Progenitor cell of endocrine pancreas (in vitro differentiated cells): ENCODE data around the gene PRPSAP2. TPM values are rescaled to one million over a fixed set of nuclear protein-coding genes. Genes with fewer than 3 reads are reported as not detected.

Source experiments
- DNase-seq: peaks from one replicate; pipeline ENCODE4 v3.0.0; 2021; ENCODE audit warnings: low spot score; ENCODE audit not compliant: unreplicated experiment
- H3K27ac Mint-ChIP-seq: 2 replicates; pipeline ENCODE4 v1.8.0; 2021; ENCODE audit warnings: mild to moderate bottlenecking, moderate library complexity, mixed read lengths
- H3K27me3 Mint-ChIP-seq: 2 replicates; pipeline ENCODE4 v1.8.0; 2021; ENCODE audit warnings: mixed read lengths
- H3K36me3 Mint-ChIP-seq: 2 replicates; pipeline ENCODE4 v1.8.0; 2022; ENCODE audit warnings: mixed read lengths; ENCODE audit not compliant: insufficient read depth
- H3K4me1 Mint-ChIP-seq: 2 replicates; pipeline ENCODE4 v1.8.0; 2021; ENCODE audit warnings: low read depth, mixed read lengths
- H3K4me3 Mint-ChIP-seq: 2 replicates; pipeline ENCODE4 v1.8.0; 2021; ENCODE audit warnings: low read depth, mild to moderate bottlenecking, moderate library complexity, mixed read lengths
- H3K9me3 Mint-ChIP-seq: 2 replicates; pipeline ENCODE4 v1.8.0; 2021; ENCODE audit warnings: low read depth, mixed read lengths
- total RNA-seq: library from RNA; stranded (reverse); gene quantifications from 2 replicates; pipeline ENCODE4 v1.2.1, GENCODE V29; 2021
- TF ChIP-seq, protein P1 (sequence below): fragments of 200-600 bp; sonication (generic); IDR thresholded peaks from one replicate; pipeline ENCODE4 v1.5.0; 2021; ENCODE audit warnings: antibody characterized with exemption, mild to moderate bottlenecking; ENCODE audit not compliant: unreplicated experiment

Gene PRPSAP2
- total RNA-seq, 1 donor from 2014 or later = 66.9 TPM

DNA sequence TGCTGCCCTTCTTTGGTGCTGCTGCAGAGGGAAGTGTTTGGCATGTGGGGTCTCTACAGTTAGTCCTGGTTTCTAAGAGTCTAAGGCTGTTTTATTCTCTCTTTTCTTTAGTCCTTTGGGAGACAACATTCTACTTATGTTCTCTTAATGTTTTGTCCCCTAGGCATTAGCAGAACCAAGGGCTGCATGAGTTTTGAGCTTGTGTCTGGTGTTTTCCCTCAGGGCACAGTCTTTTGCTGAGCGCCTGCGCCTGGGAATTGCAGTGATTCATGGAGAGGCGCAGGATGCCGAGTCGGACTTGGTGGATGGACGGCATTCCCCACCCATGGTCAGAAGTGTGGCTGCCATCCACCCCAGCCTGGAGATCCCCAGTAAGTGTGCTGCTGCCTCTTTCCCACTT lies 53.0 kb downstream of the PRPSAP2 start:
- Mint-ChIP-seq H3K36me3 (peaks cover 38% of the 10 kb centered on the region), H3K9me3 (peaks cover 3% of the 10 kb centered on the region), H3K4me3 (no peak overlapping the region), H3K4me1 (no peaks in the 10 kb centered on the region), H3K27me3 (no peaks in the 10 kb centered on the region), H3K27ac (peak overlapping the region; percentile 41)
- no peak for DNase-seq
- TF ChIP-seq, protein P1, sequence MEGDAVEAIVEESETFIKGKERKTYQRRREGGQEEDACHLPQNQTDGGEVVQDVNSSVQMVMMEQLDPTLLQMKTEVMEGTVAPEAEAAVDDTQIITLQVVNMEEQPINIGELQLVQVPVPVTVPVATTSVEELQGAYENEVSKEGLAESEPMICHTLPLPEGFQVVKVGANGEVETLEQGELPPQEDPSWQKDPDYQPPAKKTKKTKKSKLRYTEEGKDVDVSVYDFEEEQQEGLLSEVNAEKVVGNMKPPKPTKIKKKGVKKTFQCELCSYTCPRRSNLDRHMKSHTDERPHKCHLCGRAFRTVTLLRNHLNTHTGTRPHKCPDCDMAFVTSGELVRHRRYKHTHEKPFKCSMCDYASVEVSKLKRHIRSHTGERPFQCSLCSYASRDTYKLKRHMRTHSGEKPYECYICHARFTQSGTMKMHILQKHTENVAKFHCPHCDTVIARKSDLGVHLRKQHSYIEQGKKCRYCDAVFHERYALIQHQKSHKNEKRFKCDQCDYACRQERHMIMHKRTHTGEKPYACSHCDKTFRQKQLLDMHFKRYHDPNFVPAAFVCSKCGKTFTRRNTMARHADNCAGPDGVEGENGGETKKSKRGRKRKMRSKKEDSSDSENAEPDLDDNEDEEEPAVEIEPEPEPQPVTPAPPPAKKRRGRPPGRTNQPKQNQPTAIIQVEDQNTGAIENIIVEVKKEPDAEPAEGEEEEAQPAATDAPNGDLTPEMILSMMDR = no peak

DNA sequence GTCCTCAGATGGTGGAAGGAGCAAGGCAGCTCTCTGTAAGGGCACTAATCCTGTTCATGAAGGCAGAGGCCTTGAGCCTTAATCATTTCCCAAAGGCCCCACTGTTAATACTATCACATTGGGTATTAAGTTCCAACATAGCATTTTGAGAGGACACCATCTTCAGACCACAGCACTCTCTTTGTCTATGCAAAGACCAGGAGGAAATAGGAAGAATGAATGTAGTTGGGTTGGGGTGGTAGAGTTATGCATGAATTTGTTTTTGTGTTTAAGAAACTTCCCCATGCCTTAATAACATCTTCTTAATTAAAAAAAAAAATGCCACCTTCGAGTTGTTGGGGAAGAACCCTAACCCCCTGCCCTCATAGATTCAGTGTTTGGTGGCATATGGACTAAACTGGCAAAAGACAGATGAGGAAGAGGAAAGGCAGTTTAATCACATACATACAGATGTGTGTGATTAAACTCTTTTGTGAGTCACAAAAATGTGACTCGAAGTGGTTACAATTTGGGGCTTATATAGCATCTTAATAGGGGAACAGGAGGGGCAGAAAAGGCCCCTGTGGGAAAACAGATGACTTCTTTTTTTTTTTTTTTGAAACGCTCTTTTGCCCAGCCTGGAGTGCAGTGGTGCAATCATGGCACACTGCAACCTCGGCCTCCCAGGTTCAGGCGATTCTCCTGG lies 59.0 kb downstream of the PRPSAP2 start:
- peaks cover 12% of the 10 kb centered on the region for H3K4me1 Mint-ChIP-seq
- H3K4me3 Mint-ChIP-seq = no peak overlapping the region
- H3K27ac Mint-ChIP-seq = no peak overlapping the region
- TF ChIP-seq, protein P1 = no peak
- no peaks in the 10 kb centered on the region for H3K9me3 Mint-ChIP-seq
- no peak for DNase-seq
- no peaks in the 10 kb centered on the region for H3K27me3 Mint-ChIP-seq
- peaks cover 25% of the 10 kb centered on the region for H3K36me3 Mint-ChIP-seq

DNA sequence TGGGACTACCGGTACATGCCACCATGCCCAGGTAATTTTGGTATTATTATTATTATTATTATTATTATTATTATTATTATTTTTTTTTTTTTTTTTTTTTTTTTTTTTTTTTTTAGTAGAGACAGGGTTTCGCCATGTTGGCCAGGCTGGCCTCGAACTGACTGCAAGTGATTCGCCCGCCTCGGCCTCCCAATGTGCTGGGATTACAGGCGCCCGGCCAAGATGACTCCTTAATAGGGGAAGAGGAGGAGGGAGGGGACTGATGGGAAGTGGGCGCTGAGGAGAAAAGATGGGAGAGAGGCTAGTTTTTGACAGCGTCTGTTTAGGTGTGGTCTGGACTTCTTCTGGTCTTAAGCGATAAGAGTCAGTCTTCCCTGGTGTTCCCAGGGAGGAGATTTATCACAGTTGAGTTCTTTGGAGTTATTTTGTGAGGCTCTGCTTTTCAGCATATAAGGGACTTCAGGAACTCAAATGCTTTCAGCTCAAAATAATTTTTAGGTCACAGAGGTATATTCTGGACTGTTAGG lies 59.6 kb downstream of the PRPSAP2 start:
- peaks cover 14% of the 10 kb centered on the region for H3K4me1 Mint-ChIP-seq
- no peak for DNase-seq
- no peaks in the 10 kb centered on the region for H3K9me3 Mint-ChIP-seq
- no peak overlapping the region for H3K4me3 Mint-ChIP-seq
- TF ChIP-seq, protein P1 = no peak
- H3K36me3 Mint-ChIP-seq = peaks cover 21% of the 10 kb centered on the region
- H3K27me3 Mint-ChIP-seq = no peaks in the 10 kb centered on the region
- H3K27ac Mint-ChIP-seq = peak overlapping the region; percentile 81

DNA sequence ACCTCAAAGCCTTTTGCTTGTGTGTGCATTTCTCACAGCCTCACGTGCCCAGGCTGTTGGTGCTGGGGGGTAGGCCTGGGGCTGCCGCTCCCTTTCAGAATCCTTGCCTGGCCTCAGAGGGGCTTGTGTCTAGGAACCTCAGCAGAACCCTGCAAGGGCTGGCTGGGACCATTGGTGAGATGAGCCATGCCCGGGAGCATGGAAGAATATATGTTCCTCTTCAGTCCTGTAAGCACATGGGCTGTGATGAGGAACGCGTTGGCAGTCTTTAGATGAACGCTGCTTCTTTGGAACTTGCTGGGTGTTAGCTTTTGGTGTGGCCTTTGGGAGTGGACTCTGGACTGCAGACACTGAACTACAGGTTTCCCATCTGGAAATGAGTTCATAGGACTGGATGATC lies 62.0 kb downstream of the PRPSAP2 start:
- peaks cover 18% of the 10 kb centered on the region for H3K36me3 Mint-ChIP-seq
- peak overlapping the region; percentile 26 for H3K27ac Mint-ChIP-seq
- no peaks in the 10 kb centered on the region for H3K9me3 Mint-ChIP-seq
- peaks cover 14% of the 10 kb centered on the region for H3K4me1 Mint-ChIP-seq
- no peaks in the 10 kb centered on the region for H3K27me3 Mint-ChIP-seq
- DNase-seq = no peak
- H3K4me3 Mint-ChIP-seq = no peak overlapping the region
- TF ChIP-seq, protein P1 = no peak

DNA sequence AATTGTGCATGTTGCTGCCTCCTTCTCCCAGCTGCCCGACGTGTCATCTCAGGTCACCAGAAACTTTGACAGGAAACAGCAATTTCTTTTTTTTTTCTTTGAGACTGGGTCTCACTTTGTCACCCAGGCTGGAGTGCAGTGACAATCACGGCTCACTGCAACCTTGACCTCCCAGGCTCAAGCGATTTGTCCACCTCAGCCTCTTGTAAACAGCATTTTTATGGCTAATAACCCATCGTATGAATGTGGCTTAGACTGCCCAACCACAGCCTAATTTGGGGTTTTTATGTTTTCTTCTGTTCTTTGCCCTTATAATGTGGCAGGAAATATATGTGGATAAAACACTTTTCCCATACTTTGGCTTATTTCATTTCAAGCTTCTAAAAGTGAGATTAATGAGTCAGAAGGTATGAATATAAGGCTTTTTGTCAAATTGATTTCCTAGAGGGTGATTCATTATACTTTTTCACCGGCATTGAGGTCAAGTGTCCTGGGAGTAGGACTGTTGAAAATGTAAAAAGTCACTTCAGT lies 63.0 kb downstream of the PRPSAP2 start:
- H3K27me3 Mint-ChIP-seq = no peaks in the 10 kb centered on the region
- H3K36me3 Mint-ChIP-seq = peaks cover 15% of the 10 kb centered on the region
- no peak for DNase-seq
- H3K4me1 Mint-ChIP-seq = peaks cover 14% of the 10 kb centered on the region
- no peaks in the 10 kb centered on the region for H3K9me3 Mint-ChIP-seq
- no peak overlapping the region for H3K27ac Mint-ChIP-seq
- H3K4me3 Mint-ChIP-seq = no peak overlapping the region
- TF ChIP-seq, protein P1 = no peak
